SK-N-SH (cell line): ENCODE results near the gene WNT3. TPM values are rescaled to one million over a fixed set of nuclear protein-coding genes. Genes with fewer than 3 reads are reported as not detected.

Source experiments
- CTCF ChIA-PET: fragments of 300-600, 350-600 bp; formaldehyde crosslinking; extraction: SDS; loops from one replicate; lab custom pipeline; 2021; lab: Yijun Ruan, JAX
- POLR2A ChIA-PET: fragments of 350-600 bp; sonication (Branson Sonifier 250); formaldehyde crosslinking; extraction: SDS; loops from one replicate; lab custom pipeline; 2020; ENCODE audit warnings: antibody characterized with exemption, inconsistent platforms; lab: Yijun Ruan, JAX
- DNase-seq: peaks from one replicate; pipeline ENCODE4 v3.0.0; 2012
- H2AFZ ChIP-seq: fragments of 200-600 bp; sonication (generic); 2 replicates; pipeline ENCODE4 v1.8.1; 2016; ENCODE audit warnings: antibody characterized with exemption, mild to moderate bottlenecking, low read depth
- H3F3A ChIP-seq: fragments of 200-600 bp; sonication (generic); replicated peaks from 2 replicates; pipeline ENCODE3; 2016; ENCODE audit warnings: antibody characterized with exemption, mild to moderate bottlenecking; ENCODE audit not compliant: insufficient read depth
- H3K27ac ChIP-seq, 2 experiments: fragments of 200-500 bp in 1 of 2; fragments of 200-600 bp in 1 of 2; sonication (Bioruptor generic) in 1 of 2; sonication (generic), shearing (Covaris generic) in 1 of 2; 2 replicates each; pipeline versions ENCODE4 v1.5.1 to v1.6.1; 2014 to 2016; ENCODE audit warnings: low read depth in 2 of 2, inconsistent platforms in 1 of 2, low read length in 1 of 2, mild to moderate bottlenecking in 1 of 2, mixed read lengths in 1 of 2
- H3K27me3 ChIP-seq: fragments of 200-600 bp; sonication (generic), shearing (Covaris generic); 2 replicates; pipeline ENCODE4 v1.6.1; 2016; ENCODE audit warnings: mixed run types; ENCODE audit not compliant: insufficient read depth
- H3K36me3 ChIP-seq, 2 experiments: fragments of 200-500 bp in 1 of 2; fragments of 200-600 bp in 1 of 2; sonication (Bioruptor generic) in 1 of 2; sonication (generic) in 1 of 2; replicated peaks in 1 of 2; 2 replicates each; pipeline versions ENCODE3 to v1.5.1; 2014 to 2016; ENCODE audit warnings: low read length in 1 of 2, mild to moderate bottlenecking in 1 of 2; ENCODE audit not compliant: insufficient read depth in 2 of 2, control insufficient read depth in 1 of 2
- H3K4me1 ChIP-seq, 2 experiments: fragments of 200-500 bp in 1 of 2; fragments of 200-600 bp in 1 of 2; sonication (Bioruptor generic) in 1 of 2; sonication (generic), shearing (Covaris generic) in 1 of 2; 2 replicates each; pipeline versions ENCODE4 v1.5.1 to v1.6.1; 2014 to 2016; ENCODE audit warnings: low read depth in 1 of 2, low read length in 1 of 2, mixed run types in 1 of 2; ENCODE audit not compliant: insufficient read depth in 2 of 2, control insufficient read depth in 1 of 2
- H3K4me2 ChIP-seq: fragments of 200-600 bp; sonication (generic), shearing (Covaris generic); 2 replicates; pipeline ENCODE4 v1.6.1; 2017; ENCODE audit warnings: mixed run types
- H3K4me3 ChIP-seq, 2 experiments: fragments of 200-500 bp in 1 of 2; fragments of 200-600 bp in 1 of 2; sonication (Bioruptor generic) in 1 of 2; sonication (generic), shearing (Covaris generic) in 1 of 2; 2 replicates each; pipeline versions ENCODE4 v1.5.1 to v1.8.1; 2014 to 2016; ENCODE audit warnings: low read depth in 2 of 2, inconsistent platforms in 1 of 2, low read length in 1 of 2, mild to moderate bottlenecking in 1 of 2, mixed read lengths in 1 of 2, moderate library complexity in 1 of 2
- H3K79me2 ChIP-seq: fragments of 200-600 bp; sonication (generic); 2 replicates; pipeline ENCODE4 v1.8.1; 2017; ENCODE audit warnings: mild to moderate bottlenecking; ENCODE audit not compliant: insufficient read depth
- H3K9ac ChIP-seq: fragments of 200-600 bp; sonication (generic); 2 replicates; pipeline ENCODE4 v1.6.1; 2017; ENCODE audit warnings: mixed run types
- H3K9me2 ChIP-seq: fragments of 200-600 bp; sonication (generic); 2 replicates; pipeline ENCODE4 v1.6.1; 2017; ENCODE audit warnings: mixed run types
- H3K9me3 ChIP-seq: fragments of 200-600 bp; sonication (generic); 2 replicates; pipeline ENCODE4 v1.6.1; 2017; ENCODE audit warnings: mixed run types, mild to moderate bottlenecking, moderate library complexity
- H4K20me1 ChIP-seq: fragments of 200-600 bp; sonication (generic); 2 replicates; pipeline ENCODE4 v1.6.1; 2017; ENCODE audit warnings: mild to moderate bottlenecking, mixed run types; ENCODE audit not compliant: insufficient read depth
- CHD2 ChIP-seq: fragments of 150-350 bp; IDR thresholded peaks from 2 replicates; pipeline ENCODE4 v1.6.1; 2018; ENCODE audit warnings: low read length; ENCODE audit not compliant: partially characterized antibody
- ELF1 ChIP-seq: IDR thresholded peaks from 2 replicates; pipeline ENCODE4 v1.4.0; 2012
- EP300 ChIP-seq, 2 experiments: IDR thresholded peaks; 2 replicates each; pipeline versions ENCODE4 v1.4.0 to v1.6.1; 2012; ENCODE audit warnings: borderline replicate concordance in 1 of 2, low read depth in 1 of 2, low read length in 1 of 2
- EZH2phosphoT487 ChIP-seq: fragments of 200-600 bp; sonication (generic); IDR thresholded peaks from 2 replicates; pipeline ENCODE4 v1.6.1; 2017; ENCODE audit warnings: low read depth, mixed run types, mild to moderate bottlenecking, antibody characterized with exemption, moderate library complexity, borderline replicate concordance
- FOSL2 ChIP-seq: IDR thresholded peaks from 2 replicates; pipeline ENCODE4 v1.4.0; 2012; ENCODE audit warnings: low read depth, mild to moderate bottlenecking, moderate library complexity, borderline replicate concordance
- FOXM1 ChIP-seq: IDR thresholded peaks from 2 replicates; pipeline ENCODE4 v1.4.0; 2012; ENCODE audit warnings: low read depth, mild to moderate bottlenecking
- GATA2 ChIP-seq: sonication (generic); formaldehyde crosslinking; IDR thresholded peaks from 2 replicates; pipeline ENCODE4 v1.5.0; 2020; ENCODE audit warnings: mild to moderate bottlenecking, missing genetic modification reagents
- IRF3 ChIP-seq: fragments of 150-350 bp; IDR thresholded peaks from 2 replicates; pipeline ENCODE4 v1.6.1; 2016; ENCODE audit warnings: mild to moderate bottlenecking, low read depth, low read length
- MAX ChIP-seq: IDR thresholded peaks from 2 replicates; pipeline ENCODE4 v1.4.0; 2012; ENCODE audit warnings: low read depth
- MEF2A ChIP-seq: IDR thresholded peaks from 2 replicates; pipeline ENCODE4 v1.4.0; 2012; ENCODE audit warnings: low read depth, borderline replicate concordance
- MXI1 ChIP-seq: IDR thresholded peaks from 2 replicates; pipeline ENCODE4 v1.6.1; 2012; ENCODE audit warnings: mild to moderate bottlenecking, low read depth, low read length, improper control_type of control experiment
- NFIC ChIP-seq: IDR thresholded peaks from 2 replicates; pipeline ENCODE4 v1.4.0; 2012; ENCODE audit warnings: borderline replicate concordance
- NRF1 ChIP-seq: IDR thresholded peaks from 2 replicates; pipeline ENCODE4 v1.6.1; 2012; ENCODE audit warnings: low read depth, mild to moderate bottlenecking, low read length
- PBX3 ChIP-seq: IDR thresholded peaks from 2 replicates; pipeline ENCODE4; 2012
- POLR2AphosphoS5 ChIP-seq: IDR thresholded peaks from 2 replicates; pipeline ENCODE4 v1.6.1; 2012; ENCODE audit warnings: low read depth, low read length
- RAD21 ChIP-seq: IDR thresholded peaks from 2 replicates; pipeline ENCODE4 v1.6.1; 2012; ENCODE audit warnings: mild to moderate bottlenecking, low read length
- RCOR1 ChIP-seq: fragments of 150-350 bp; IDR thresholded peaks from 2 replicates; pipeline ENCODE4 v1.6.1; 2017; ENCODE audit warnings: antibody characterized with exemption, low read length
- SMC3 ChIP-seq: IDR thresholded peaks from 2 replicates; pipeline ENCODE4 v1.6.1; 2012; ENCODE audit warnings: low read depth, low read length, improper control_type of control experiment
- TCF12 ChIP-seq: IDR thresholded peaks from 2 replicates; pipeline ENCODE4 v1.4.0; 2012
- TEAD4 ChIP-seq: IDR thresholded peaks from 2 replicates; pipeline ENCODE4 v1.4.0; 2012; ENCODE audit warnings: mild to moderate bottlenecking, borderline replicate concordance; ENCODE audit not compliant: insufficient read depth
- USF1 ChIP-seq: IDR thresholded peaks from 2 replicates; pipeline ENCODE4 v1.4.0; 2012; ENCODE audit warnings: low read depth, borderline replicate concordance
- USF2 ChIP-seq: fragments of 150-350 bp; IDR thresholded peaks from 2 replicates; pipeline ENCODE4 v1.6.1; 2017; ENCODE audit warnings: antibody characterized with exemption, low read length, low read depth, borderline replicate concordance
- YY1 ChIP-seq: IDR thresholded peaks from 2 replicates; pipeline ENCODE4 v1.4.0; 2012; ENCODE audit warnings: low read depth, mild to moderate bottlenecking
- WGBS: methylation state at CpG from one replicate; pipeline ENCODE4 v1.1.6; 2017; ENCODE audit warnings: low lambda C conversion rate; 5-methylcytosine and 5-hydroxymethylcytosine counted together
- polyA plus RNA-seq, 3 experiments: library from polyadenylated mRNA; depleted of rRNA; stranded (reverse); fragments of >200 nt; gene quantifications; 2 replicates each; pipeline ENCODE4 v1.2.3, GENCODE V29; 2012

Gene WNT3
- polyA plus RNA-seq, 1 of the 3 experiments (the other 2 are of a cell fraction) = 5.3 TPM

- Histone ChIP-seq H3F3A (no peaks in the 10 kb centered on the region), H3K27me3 (no peaks in the 10 kb centered on the region), H3K4me1 (peaks cover 0 to 42% of the 10 kb centered on the region in 2 experiments; a peak in 1 of 4 replicates), H3K4me3 (no peak overlapping the region), H3K36me3 (no peaks in the 10 kb centered on the region), H4K20me1 (no peaks in the 10 kb centered on the region), H3K9me3 (no peaks in the 10 kb centered on the region), H2AFZ (no peak overlapping the region), H3K9ac (no peak overlapping the region), H3K9me2 (no peaks in the 10 kb centered on the region), H3K79me2 (no peaks in the 10 kb centered on the region), H3K27ac (peak overlapping the region in 1 of 2 experiments; percentile 91; a peak in 2 of 4 replicates), H3K4me2 (no peak overlapping the region)
- ChIA-PET CTCF (interaction anchor here (0.6 to 4.2 kb wide), 8 partner anchors 11 to 779 kb away, joined by 3 to 19 read pairs (median 4); no protein-coding TSS in a partner anchor), POLR2A (no interaction called here)
- TF ChIP-seq NRF1 (no peak), TCF12 (no peak), MXI1 (peak; percentile 36; the same call in 1 of the 2 replicates), EP300 (IDR thresholded peaks at IDR 0.05; ENCODE audit: borderline replicate concordance in 1 of 2, low read depth in 1 of 2, low read length in 1 of 2) (peak in 1 of 2 experiments; percentile 75; a peak in 2 of 4 replicates), GATA2 (CRISPR knock-in tag) (peak; percentile 74), RCOR1 (peak; percentile 72; the same call in 1 of the 2 replicates), CHD2 (peak; percentile 91), FOXM1 (no peak), USF1 (no peak), MEF2A (no peak), YY1 (no peak), NFIC (no peak), SMC3 (no peak), RAD21 (peak; percentile 12; the same call in 1 of the 2 replicates), FOSL2 (no peak), EZH2phosphoT487 (no peak), TEAD4 (no peak), MAX (no peak), ELF1 (no peak), POLR2AphosphoS5 (no peak), IRF3 (no peak), PBX3 (no peak), USF2 (no peak)
- WGBS = 78% methylated on average over 7 of the region's 8 CpGs
- peak; percentile 90 for DNase-seq
Observed at GRCh38 chr17:46809110-46809571, 9.4 kb downstream of the WNT3 start.
